SK-N-SH (cell line): ENCODE measurements around the gene LRRC26. TPM values are rescaled to one million over a fixed set of nuclear protein-coding genes. Genes with fewer than 3 reads are reported as not detected.

ENCODE experiments used
- CTCF ChIA-PET: fragments of 300-600, 350-600 bp; formaldehyde crosslinking; extraction: SDS; loops from one replicate; lab custom pipeline; 2021; lab: Yijun Ruan, JAX
- POLR2A ChIA-PET: fragments of 350-600 bp; sonication (Branson Sonifier 250); formaldehyde crosslinking; extraction: SDS; loops from one replicate; lab custom pipeline; 2020; ENCODE audit warnings: antibody characterized with exemption, inconsistent platforms; lab: Yijun Ruan, JAX
- DNase-seq: peaks from one replicate; pipeline ENCODE4 v3.0.0; 2012
- H2AFZ ChIP-seq: fragments of 200-600 bp; sonication (generic); 2 replicates; pipeline ENCODE4 v1.8.1; 2016; ENCODE audit warnings: antibody characterized with exemption, mild to moderate bottlenecking, low read depth
- H3F3A ChIP-seq: fragments of 200-600 bp; sonication (generic); replicated peaks from 2 replicates; pipeline ENCODE3; 2016; ENCODE audit warnings: antibody characterized with exemption, mild to moderate bottlenecking; ENCODE audit not compliant: insufficient read depth
- H3K27ac ChIP-seq, 2 experiments: fragments of 200-500 bp in 1 of 2; fragments of 200-600 bp in 1 of 2; sonication (Bioruptor generic) in 1 of 2; sonication (generic), shearing (Covaris generic) in 1 of 2; 2 replicates each; pipeline versions ENCODE4 v1.5.1 to v1.6.1; 2014 to 2016; ENCODE audit warnings: low read depth in 2 of 2, inconsistent platforms in 1 of 2, low read length in 1 of 2, mild to moderate bottlenecking in 1 of 2, mixed read lengths in 1 of 2
- H3K27me3 ChIP-seq: fragments of 200-600 bp; sonication (generic), shearing (Covaris generic); 2 replicates; pipeline ENCODE4 v1.6.1; 2016; ENCODE audit warnings: mixed run types; ENCODE audit not compliant: insufficient read depth
- H3K36me3 ChIP-seq, 2 experiments: fragments of 200-500 bp in 1 of 2; fragments of 200-600 bp in 1 of 2; sonication (Bioruptor generic) in 1 of 2; sonication (generic) in 1 of 2; replicated peaks in 1 of 2; 2 replicates each; pipeline versions ENCODE3 to v1.5.1; 2014 to 2016; ENCODE audit warnings: low read length in 1 of 2, mild to moderate bottlenecking in 1 of 2; ENCODE audit not compliant: insufficient read depth in 2 of 2, control insufficient read depth in 1 of 2
- H3K4me1 ChIP-seq, 2 experiments: fragments of 200-500 bp in 1 of 2; fragments of 200-600 bp in 1 of 2; sonication (Bioruptor generic) in 1 of 2; sonication (generic), shearing (Covaris generic) in 1 of 2; 2 replicates each; pipeline versions ENCODE4 v1.5.1 to v1.6.1; 2014 to 2016; ENCODE audit warnings: low read depth in 1 of 2, low read length in 1 of 2, mixed run types in 1 of 2; ENCODE audit not compliant: insufficient read depth in 2 of 2, control insufficient read depth in 1 of 2
- H3K4me2 ChIP-seq: fragments of 200-600 bp; sonication (generic), shearing (Covaris generic); 2 replicates; pipeline ENCODE4 v1.6.1; 2017; ENCODE audit warnings: mixed run types
- H3K4me3 ChIP-seq, 2 experiments: fragments of 200-500 bp in 1 of 2; fragments of 200-600 bp in 1 of 2; sonication (Bioruptor generic) in 1 of 2; sonication (generic), shearing (Covaris generic) in 1 of 2; 2 replicates each; pipeline versions ENCODE4 v1.5.1 to v1.8.1; 2014 to 2016; ENCODE audit warnings: low read depth in 2 of 2, inconsistent platforms in 1 of 2, low read length in 1 of 2, mild to moderate bottlenecking in 1 of 2, mixed read lengths in 1 of 2, moderate library complexity in 1 of 2
- H3K79me2 ChIP-seq: fragments of 200-600 bp; sonication (generic); 2 replicates; pipeline ENCODE4 v1.8.1; 2017; ENCODE audit warnings: mild to moderate bottlenecking; ENCODE audit not compliant: insufficient read depth
- H3K9ac ChIP-seq: fragments of 200-600 bp; sonication (generic); 2 replicates; pipeline ENCODE4 v1.6.1; 2017; ENCODE audit warnings: mixed run types
- H3K9me2 ChIP-seq: fragments of 200-600 bp; sonication (generic); 2 replicates; pipeline ENCODE4 v1.6.1; 2017; ENCODE audit warnings: mixed run types
- H3K9me3 ChIP-seq: fragments of 200-600 bp; sonication (generic); 2 replicates; pipeline ENCODE4 v1.6.1; 2017; ENCODE audit warnings: mixed run types, mild to moderate bottlenecking, moderate library complexity
- H4K20me1 ChIP-seq: fragments of 200-600 bp; sonication (generic); 2 replicates; pipeline ENCODE4 v1.6.1; 2017; ENCODE audit warnings: mild to moderate bottlenecking, mixed run types; ENCODE audit not compliant: insufficient read depth
- EZH2phosphoT487 ChIP-seq: fragments of 200-600 bp; sonication (generic); IDR thresholded peaks from 2 replicates; pipeline ENCODE4 v1.6.1; 2017; ENCODE audit warnings: low read depth, mixed run types, mild to moderate bottlenecking, antibody characterized with exemption, moderate library complexity, borderline replicate concordance
- FOSL2 ChIP-seq: IDR thresholded peaks from 2 replicates; pipeline ENCODE4 v1.4.0; 2012; ENCODE audit warnings: low read depth, mild to moderate bottlenecking, moderate library complexity, borderline replicate concordance
- GABPA ChIP-seq: IDR thresholded peaks from 2 replicates; pipeline ENCODE4 v1.4.0; 2012; ENCODE audit warnings: low read depth, mild to moderate bottlenecking
- GATA2 ChIP-seq: sonication (generic); formaldehyde crosslinking; IDR thresholded peaks from 2 replicates; pipeline ENCODE4 v1.5.0; 2020; ENCODE audit warnings: mild to moderate bottlenecking, missing genetic modification reagents
- MEF2A ChIP-seq: IDR thresholded peaks from 2 replicates; pipeline ENCODE4 v1.4.0; 2012; ENCODE audit warnings: low read depth, borderline replicate concordance
- NFIC ChIP-seq: IDR thresholded peaks from 2 replicates; pipeline ENCODE4 v1.4.0; 2012; ENCODE audit warnings: borderline replicate concordance
- RAD21 ChIP-seq: IDR thresholded peaks from 2 replicates; pipeline ENCODE4 v1.6.1; 2012; ENCODE audit warnings: mild to moderate bottlenecking, low read length
- RCOR1 ChIP-seq: fragments of 150-350 bp; IDR thresholded peaks from 2 replicates; pipeline ENCODE4 v1.6.1; 2017; ENCODE audit warnings: antibody characterized with exemption, low read length
- RXRA ChIP-seq: IDR thresholded peaks from 2 replicates; pipeline ENCODE4 v1.4.0; 2012; ENCODE audit warnings: low read depth, mild to moderate bottlenecking, borderline replicate concordance
- SMC3 ChIP-seq: IDR thresholded peaks from 2 replicates; pipeline ENCODE4 v1.6.1; 2012; ENCODE audit warnings: low read depth, low read length, improper control_type of control experiment
- TAF1 ChIP-seq: IDR thresholded peaks from 2 replicates; pipeline ENCODE4 v1.6.1; 2012; ENCODE audit warnings: low read depth, mild to moderate bottlenecking, low read length, moderate library complexity, borderline replicate concordance
- TEAD4 ChIP-seq: IDR thresholded peaks from 2 replicates; pipeline ENCODE4 v1.4.0; 2012; ENCODE audit warnings: mild to moderate bottlenecking, borderline replicate concordance; ENCODE audit not compliant: insufficient read depth
- YY1 ChIP-seq: IDR thresholded peaks from 2 replicates; pipeline ENCODE4 v1.4.0; 2012; ENCODE audit warnings: low read depth, mild to moderate bottlenecking
- WGBS: methylation state at CpG from one replicate; pipeline ENCODE4 v1.1.6; 2017; ENCODE audit warnings: low lambda C conversion rate; 5-methylcytosine and 5-hydroxymethylcytosine counted together
- polyA plus RNA-seq, 3 experiments: library from polyadenylated mRNA; depleted of rRNA; stranded (reverse); fragments of >200 nt; gene quantifications; 2 replicates each; pipeline ENCODE4 v1.2.3, GENCODE V29; 2012
- TF ChIP-seq, protein P1 (sequence below): fragments of 150-350 bp; IDR thresholded peaks from 2 replicates; pipeline ENCODE4 v1.6.1; 2016; ENCODE audit warnings: mild to moderate bottlenecking, low read depth, low read length
- TF ChIP-seq, protein P2 (sequence below): IDR thresholded peaks from 2 replicates; pipeline ENCODE4 v1.4.0; 2012; ENCODE audit warnings: low read depth, borderline replicate concordance
- TF ChIP-seq, protein P3 (sequence below): IDR thresholded peaks from 2 replicates; pipeline ENCODE4 v1.6.1; 2012; ENCODE audit warnings: mild to moderate bottlenecking, low read depth, low read length, moderate library complexity

Gene LRRC26
- polyA plus RNA-seq, 1 of the 3 experiments (the other 2 are of a cell fraction) = not detected

DNA sequence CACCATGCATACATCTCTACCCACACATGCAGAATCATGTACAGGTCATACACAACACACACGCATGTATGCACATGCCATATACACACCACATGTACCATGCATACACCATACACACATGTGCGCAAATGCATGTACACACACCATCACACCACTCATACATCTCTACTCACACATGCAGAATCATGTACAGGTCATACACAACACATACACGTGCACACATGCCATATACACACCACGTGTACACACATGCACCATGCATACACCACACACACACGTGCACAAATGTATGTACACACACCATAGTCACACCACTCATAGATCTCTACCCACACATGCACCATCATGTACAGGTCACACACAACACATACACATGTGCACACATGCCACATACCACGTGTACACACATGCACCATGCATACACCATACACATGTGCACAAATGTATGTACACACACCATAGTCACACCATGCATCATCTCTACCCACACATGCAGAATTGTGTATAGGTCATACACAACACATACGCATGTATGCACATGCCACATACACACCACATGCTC is 16.9 kb downstream of the LRRC26 start:
- Histone ChIP-seq H3F3A (no peaks in the 10 kb centered on the region), H3K9me2 (no peaks in the 10 kb centered on the region), H3K27me3 (no peaks in the 10 kb centered on the region), H2AFZ (no peak overlapping the region), H3K9ac (no peak overlapping the region), H3K36me3 (no peaks in the 10 kb centered on the region), H3K79me2 (no peaks in the 10 kb centered on the region), H3K27ac (no peak overlapping the region), H3K4me2 (no peak overlapping the region), H3K4me3 (no peak overlapping the region), H3K9me3 (no peaks in the 10 kb centered on the region), H4K20me1 (no peaks in the 10 kb centered on the region), H3K4me1 (no peaks in the 10 kb centered on the region; a peak in 1 of 4 replicates)
- 73% methylated on average over 7 of the region's 7 CpGs for WGBS
- ChIA-PET POLR2A (no interaction called here), CTCF (no interaction called here)
- DNase-seq = no peak
- TF ChIP-seq FOSL2 = no peak
- no peak for TF ChIP-seq EZH2phosphoT487
- TF ChIP-seq, protein P1, sequence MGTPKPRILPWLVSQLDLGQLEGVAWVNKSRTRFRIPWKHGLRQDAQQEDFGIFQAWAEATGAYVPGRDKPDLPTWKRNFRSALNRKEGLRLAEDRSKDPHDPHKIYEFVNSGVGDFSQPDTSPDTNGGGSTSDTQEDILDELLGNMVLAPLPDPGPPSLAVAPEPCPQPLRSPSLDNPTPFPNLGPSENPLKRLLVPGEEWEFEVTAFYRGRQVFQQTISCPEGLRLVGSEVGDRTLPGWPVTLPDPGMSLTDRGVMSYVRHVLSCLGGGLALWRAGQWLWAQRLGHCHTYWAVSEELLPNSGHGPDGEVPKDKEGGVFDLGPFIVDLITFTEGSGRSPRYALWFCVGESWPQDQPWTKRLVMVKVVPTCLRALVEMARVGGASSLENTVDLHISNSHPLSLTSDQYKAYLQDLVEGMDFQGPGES = no peak
- TF ChIP-seq TAF1 = no peak
- no peak for TF ChIP-seq MEF2A
- no peak for TF ChIP-seq NFIC
- no peak for TF ChIP-seq TEAD4
- TF ChIP-seq YY1 = no peak

DNA sequence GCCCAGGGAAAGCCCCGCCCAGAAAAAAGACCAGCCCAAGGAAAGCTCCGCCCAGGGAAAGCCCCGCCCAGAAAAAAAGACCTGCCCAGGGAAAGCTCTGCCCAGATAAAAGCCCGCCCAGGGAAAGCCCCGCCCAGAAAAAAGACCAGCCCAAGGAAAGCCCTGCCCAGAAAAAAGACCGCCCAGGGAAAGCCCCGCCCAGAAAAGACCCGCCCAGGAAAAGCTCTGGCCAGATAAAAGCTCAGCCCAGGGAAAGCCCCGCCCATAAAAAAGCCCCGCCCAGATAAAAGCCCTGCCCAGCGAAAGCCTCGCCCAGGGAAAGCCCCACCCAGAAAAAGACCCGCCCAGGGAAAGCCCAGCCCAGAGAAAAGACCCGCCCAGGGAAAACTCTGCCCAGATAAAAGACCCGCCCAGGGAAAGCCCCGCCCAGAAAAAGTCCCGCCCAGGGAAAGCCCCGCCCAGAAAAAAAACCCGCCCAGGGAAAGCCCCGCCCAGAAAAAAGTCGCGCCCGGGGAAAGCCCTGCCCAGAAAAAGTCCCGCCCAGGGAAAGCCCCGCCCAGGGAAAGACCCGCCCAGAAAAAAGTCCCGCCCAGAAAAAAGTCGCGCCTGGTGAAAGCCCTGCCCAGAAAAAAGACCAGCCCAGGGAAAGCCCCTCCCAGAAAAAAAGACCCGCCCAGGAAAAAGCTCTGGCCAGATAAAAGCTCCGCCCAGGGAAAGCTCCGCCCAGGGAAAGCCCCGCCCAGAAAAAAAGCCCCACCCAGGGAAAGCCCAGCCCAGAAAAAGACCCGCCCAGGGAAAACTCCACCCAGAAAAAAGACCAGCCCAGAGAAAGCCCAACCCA is 19.0 kb downstream of the LRRC26 start:
- WGBS = 58% methylated on average over 34 of the region's 34 CpGs
- Histone ChIP-seq H3K4me3 (no peak overlapping the region), H3K9ac (no peak overlapping the region), H3K9me3 (no peaks in the 10 kb centered on the region), H3K4me2 (no peak overlapping the region), H2AFZ (no peak overlapping the region), H3K27ac (no peak overlapping the region), H3F3A (no peaks in the 10 kb centered on the region), H3K27me3 (no peaks in the 10 kb centered on the region), H3K36me3 (no peaks in the 10 kb centered on the region), H4K20me1 (no peaks in the 10 kb centered on the region), H3K4me1 (no peaks in the 10 kb centered on the region), H3K9me2 (no peaks in the 10 kb centered on the region), H3K79me2 (no peaks in the 10 kb centered on the region)
- POLR2A ChIA-PET = interaction anchor here (1.7 kb wide), 1 partner anchor 12 kb away, joined by 6 read pairs; the partner anchor contains the start of gene GRIN1
- TF ChIP-seq, protein P1 = no peak
- no peak for TF ChIP-seq RXRA
- no peak for TF ChIP-seq GATA2
- TF ChIP-seq, protein P2, sequence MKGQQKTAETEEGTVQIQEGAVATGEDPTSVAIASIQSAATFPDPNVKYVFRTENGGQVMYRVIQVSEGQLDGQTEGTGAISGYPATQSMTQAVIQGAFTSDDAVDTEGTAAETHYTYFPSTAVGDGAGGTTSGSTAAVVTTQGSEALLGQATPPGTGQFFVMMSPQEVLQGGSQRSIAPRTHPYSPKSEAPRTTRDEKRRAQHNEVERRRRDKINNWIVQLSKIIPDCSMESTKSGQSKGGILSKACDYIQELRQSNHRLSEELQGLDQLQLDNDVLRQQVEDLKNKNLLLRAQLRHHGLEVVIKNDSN = no peak
- no peak for TF ChIP-seq GABPA
- TF ChIP-seq RAD21 = no peak
- TF ChIP-seq FOSL2 = no peak
- no peak for TF ChIP-seq TAF1
- TF ChIP-seq EZH2phosphoT487 = no peak
- no peak for TF ChIP-seq SMC3
- no peak for TF ChIP-seq YY1
- TF ChIP-seq, protein P3, sequence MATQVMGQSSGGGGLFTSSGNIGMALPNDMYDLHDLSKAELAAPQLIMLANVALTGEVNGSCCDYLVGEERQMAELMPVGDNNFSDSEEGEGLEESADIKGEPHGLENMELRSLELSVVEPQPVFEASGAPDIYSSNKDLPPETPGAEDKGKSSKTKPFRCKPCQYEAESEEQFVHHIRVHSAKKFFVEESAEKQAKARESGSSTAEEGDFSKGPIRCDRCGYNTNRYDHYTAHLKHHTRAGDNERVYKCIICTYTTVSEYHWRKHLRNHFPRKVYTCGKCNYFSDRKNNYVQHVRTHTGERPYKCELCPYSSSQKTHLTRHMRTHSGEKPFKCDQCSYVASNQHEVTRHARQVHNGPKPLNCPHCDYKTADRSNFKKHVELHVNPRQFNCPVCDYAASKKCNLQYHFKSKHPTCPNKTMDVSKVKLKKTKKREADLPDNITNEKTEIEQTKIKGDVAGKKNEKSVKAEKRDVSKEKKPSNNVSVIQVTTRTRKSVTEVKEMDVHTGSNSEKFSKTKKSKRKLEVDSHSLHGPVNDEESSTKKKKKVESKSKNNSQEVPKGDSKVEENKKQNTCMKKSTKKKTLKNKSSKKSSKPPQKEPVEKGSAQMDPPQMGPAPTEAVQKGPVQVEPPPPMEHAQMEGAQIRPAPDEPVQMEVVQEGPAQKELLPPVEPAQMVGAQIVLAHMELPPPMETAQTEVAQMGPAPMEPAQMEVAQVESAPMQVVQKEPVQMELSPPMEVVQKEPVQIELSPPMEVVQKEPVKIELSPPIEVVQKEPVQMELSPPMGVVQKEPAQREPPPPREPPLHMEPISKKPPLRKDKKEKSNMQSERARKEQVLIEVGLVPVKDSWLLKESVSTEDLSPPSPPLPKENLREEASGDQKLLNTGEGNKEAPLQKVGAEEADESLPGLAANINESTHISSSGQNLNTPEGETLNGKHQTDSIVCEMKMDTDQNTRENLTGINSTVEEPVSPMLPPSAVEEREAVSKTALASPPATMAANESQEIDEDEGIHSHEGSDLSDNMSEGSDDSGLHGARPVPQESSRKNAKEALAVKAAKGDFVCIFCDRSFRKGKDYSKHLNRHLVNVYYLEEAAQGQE = no peak
- TF ChIP-seq TEAD4 = no peak
- no peak for TF ChIP-seq RCOR1
- CTCF ChIA-PET = interaction anchor here (1.6 to 2.0 kb wide), 2 partner anchors 25 to 86 kb away, joined by 4 to 7 read pairs; no protein-coding TSS in a partner anchor
- peak; percentile 83 for DNase-seq
